Activated CD4-positive, alpha-beta T cell treated with anti-CD3 and anti-CD28 coated beads for 36 hours (primary cell): ENCODE measurements around the gene TNFRSF19. TPM values are rescaled to one million over a fixed set of nuclear protein-coding genes. Genes with fewer than 3 reads are reported as not detected.

Source experiments
- ATAC-seq: fragments of 200-7000 bp; cut with Tn5 transposase; one replicate; pipeline ENCODE4 v1.10.0; 2021; ENCODE audit warnings: mild to moderate bottlenecking, moderate library complexity
- CTCF ChIA-PET: fragments of 350-600 bp; sonication (Branson Sonifier 250); formaldehyde crosslinking; loops from one replicate; lab custom pipeline; 2021; ENCODE audit warnings: antibody characterized with exemption; lab: Charles Lee
- POLR2A ChIA-PET: fragments of 350-600 bp; sonication (Branson Sonifier 250); formaldehyde crosslinking; loops from one replicate; lab custom pipeline; 2021; ENCODE audit warnings: antibody characterized with exemption, inconsistent platforms; lab: Charles Lee
- DNase-seq: peaks from one replicate; pipeline ENCODE4 v3.0.0-alpha.2; 2020
- H3K27ac Mint-ChIP-seq: one replicate; pipeline ENCODE4 v1.8.0; 2021; ENCODE audit warnings: mixed read lengths
- H3K27me3 Mint-ChIP-seq: one replicate; pipeline ENCODE4 v1.8.0; 2021; ENCODE audit warnings: mixed read lengths
- H3K36me3 Mint-ChIP-seq: one replicate; pipeline ENCODE4 v1.8.0; 2021; ENCODE audit warnings: low read depth, mixed read lengths
- H3K4me1 Mint-ChIP-seq: one replicate; pipeline ENCODE4 v1.8.0; 2021; ENCODE audit warnings: mixed read lengths
- H3K4me3 Mint-ChIP-seq: one replicate; pipeline ENCODE4 v1.8.0; 2021; ENCODE audit warnings: mild to moderate bottlenecking, moderate library complexity, mixed read lengths
- H3K9me3 Mint-ChIP-seq: one replicate; pipeline ENCODE4 v1.8.0; 2021; ENCODE audit warnings: low read depth, mixed read lengths
- intact Hi-C, 2 experiments: fragments of 100-400 bp; cut with DNase I in 1 of 2; cut with micrococcal nuclease in 1 of 2; formaldehyde crosslinking; loops; one replicate each; pipeline versions ENCODE4 v1.14.2 to v1.15.1; 2022 to 2024; cut with DNase I, micrococcal nuclease
- total RNA-seq, 2 experiments: library from RNA; stranded (reverse); gene quantifications; one replicate each; pipeline ENCODE4 v1.2.3, GENCODE V29; 2021

Gene TNFRSF19
- total RNA-seq, 2 experiments from 2014 or later = not detected

DNA sequence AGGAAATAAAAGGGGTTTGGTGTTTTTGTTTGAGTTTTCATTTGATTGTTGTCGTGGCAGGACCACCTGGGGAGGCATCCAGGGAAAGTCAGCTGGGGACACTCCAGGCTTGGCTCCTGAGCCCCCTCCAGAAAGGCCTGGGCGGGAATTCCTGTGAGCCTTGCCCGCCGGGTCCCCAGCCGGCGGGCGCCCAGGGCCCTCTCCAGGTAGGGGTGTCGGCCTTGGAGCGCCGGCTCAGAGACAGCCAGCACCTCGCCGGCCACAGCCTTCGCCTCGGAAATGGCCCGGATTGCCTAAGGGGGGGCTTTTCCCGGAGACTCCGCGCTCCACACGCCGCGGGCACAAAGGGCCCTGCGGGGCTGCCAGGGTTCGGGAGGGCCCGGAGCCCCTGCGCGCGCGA, 125.0 kb downstream of the TNFRSF19 start:
- CTCF ChIA-PET = no interaction called here
- no peak for ATAC-seq
- no peak overlapping the region for H3K27ac Mint-ChIP-seq
- intact Hi-C loops = no loop called here
- DNase-seq = no peak
- no peaks in the 10 kb centered on the region for H3K9me3 Mint-ChIP-seq
- POLR2A ChIA-PET = no interaction called here
- H3K27me3 Mint-ChIP-seq = no peaks in the 10 kb centered on the region
- no peak overlapping the region for H3K4me3 Mint-ChIP-seq
- H3K36me3 Mint-ChIP-seq = no peaks in the 10 kb centered on the region
- peaks cover 15% of the 10 kb centered on the region for H3K4me1 Mint-ChIP-seq

DNA sequence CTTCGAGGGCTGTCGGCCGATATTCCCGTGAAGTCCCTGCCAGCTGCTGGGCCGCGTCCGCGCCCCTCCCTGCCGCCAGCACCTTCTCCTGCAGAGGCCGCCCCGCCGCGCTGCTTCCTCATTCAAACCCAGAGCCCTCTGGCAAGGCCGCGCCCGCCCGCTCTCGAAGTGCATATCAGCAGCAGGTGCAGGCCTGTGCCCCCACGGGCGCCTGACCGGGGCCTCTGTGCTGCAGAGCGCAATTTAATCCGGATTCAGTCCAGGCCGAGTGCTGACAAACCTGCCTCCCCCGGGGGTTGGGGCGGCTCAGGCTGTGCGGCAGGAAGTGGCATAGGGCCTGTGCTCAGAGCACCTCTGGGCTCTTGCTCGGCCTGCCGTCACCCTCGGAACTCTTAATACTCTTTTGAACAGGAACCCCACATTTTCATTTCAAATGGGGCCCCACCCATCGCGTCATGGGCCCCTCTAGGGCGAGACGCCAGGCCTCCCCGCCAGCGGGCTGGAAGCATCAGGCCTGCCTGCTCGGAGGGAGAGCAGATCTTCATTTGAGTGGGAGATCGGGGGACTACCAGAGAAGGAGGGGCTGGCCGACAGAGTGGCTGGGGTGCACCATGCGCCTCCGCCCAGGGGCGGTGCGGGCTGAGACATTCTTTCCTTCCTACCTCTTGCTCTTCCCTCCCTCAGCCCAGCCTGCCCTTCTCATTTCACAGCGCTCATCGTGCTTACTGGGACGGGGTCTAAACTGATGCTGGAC, 125.7 kb downstream of the TNFRSF19 start:
- H3K4me3 Mint-ChIP-seq = peak overlapping the region; percentile 45
- H3K9me3 Mint-ChIP-seq = no peaks in the 10 kb centered on the region
- ATAC-seq = peak; percentile 95
- H3K4me1 Mint-ChIP-seq = peaks cover 15% of the 10 kb centered on the region
- peak; percentile 73 for DNase-seq
- H3K27me3 Mint-ChIP-seq = no peaks in the 10 kb centered on the region
- ChIA-PET POLR2A (no interaction called here), CTCF (no interaction called here)
- H3K36me3 Mint-ChIP-seq = no peaks in the 10 kb centered on the region
- peak overlapping the region; percentile 87 for H3K27ac Mint-ChIP-seq
- intact Hi-C loops = no loop called here

DNA sequence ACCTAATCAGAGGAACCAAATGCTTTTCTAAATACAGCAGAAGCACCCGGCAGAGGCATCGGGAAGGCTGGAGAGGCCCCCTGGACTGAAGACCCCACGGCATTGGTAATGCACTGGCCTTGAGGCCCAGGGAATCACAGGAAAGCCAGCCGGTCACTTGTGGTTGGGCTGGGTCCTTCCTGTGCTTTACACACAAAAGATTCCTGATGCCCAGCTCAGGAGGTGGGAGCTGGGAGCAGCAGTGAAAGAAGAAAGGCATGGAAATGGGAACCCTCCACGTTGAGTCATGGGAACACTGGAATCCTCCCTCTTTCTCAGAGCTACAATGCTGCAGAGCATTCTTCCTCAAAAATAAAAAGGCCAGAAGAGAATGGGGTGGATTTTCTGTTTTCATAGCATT, 126.4 kb downstream of the TNFRSF19 start:
- DNase-seq (no peak), ATAC-seq (no peak)
- Mint-ChIP-seq H3K36me3 (no peaks in the 10 kb centered on the region), H3K9me3 (no peaks in the 10 kb centered on the region), H3K4me3 (no peak overlapping the region), H3K4me1 (peaks cover 15% of the 10 kb centered on the region), H3K27ac (no peak overlapping the region), H3K27me3 (no peaks in the 10 kb centered on the region)
- ChIA-PET POLR2A (no interaction called here), CTCF (no interaction called here)
- intact Hi-C loops = no loop called here

DNA sequence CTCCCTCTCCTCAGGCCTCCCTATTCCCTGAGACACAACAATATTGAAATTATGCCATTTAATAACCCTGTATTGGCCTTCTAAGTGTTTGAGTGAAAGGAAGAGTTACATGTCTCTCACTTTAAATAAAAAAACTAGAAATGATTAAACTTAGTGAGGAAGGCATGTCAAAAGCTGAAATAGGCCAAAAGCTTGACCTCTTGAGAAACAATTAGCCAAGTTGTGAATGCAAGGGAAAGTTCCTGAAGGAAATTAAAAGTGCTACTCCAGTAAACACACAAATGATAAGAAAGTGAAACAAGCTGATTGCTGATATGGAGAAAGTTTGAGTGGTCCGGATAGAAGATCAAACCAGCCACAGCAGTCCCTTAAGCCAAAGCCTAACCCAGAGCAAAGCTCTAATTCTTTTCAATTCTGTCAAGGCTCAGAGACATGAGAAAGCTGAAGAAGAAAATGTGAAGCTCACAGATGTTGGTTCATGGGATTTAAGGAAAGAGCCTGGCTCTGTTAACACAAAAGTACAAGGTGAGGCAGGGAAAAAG, 127.6 kb downstream of the TNFRSF19 start:
- intact Hi-C loops = no loop called here
- H3K27ac Mint-ChIP-seq = no peak overlapping the region
- no peak overlapping the region for H3K4me3 Mint-ChIP-seq
- no peak for DNase-seq
- POLR2A ChIA-PET = no interaction called here
- no peaks in the 10 kb centered on the region for H3K9me3 Mint-ChIP-seq
- H3K27me3 Mint-ChIP-seq = no peaks in the 10 kb centered on the region
- ATAC-seq = no peak
- H3K4me1 Mint-ChIP-seq = peaks cover 15% of the 10 kb centered on the region
- H3K36me3 Mint-ChIP-seq = no peaks in the 10 kb centered on the region
- CTCF ChIA-PET = interaction anchor here (1.3 to 1.7 kb wide), 3 partner anchors 11 to 185 kb away, joined by 3 to 6 read pairs (median 4); no protein-coding TSS in a partner anchor

DNA sequence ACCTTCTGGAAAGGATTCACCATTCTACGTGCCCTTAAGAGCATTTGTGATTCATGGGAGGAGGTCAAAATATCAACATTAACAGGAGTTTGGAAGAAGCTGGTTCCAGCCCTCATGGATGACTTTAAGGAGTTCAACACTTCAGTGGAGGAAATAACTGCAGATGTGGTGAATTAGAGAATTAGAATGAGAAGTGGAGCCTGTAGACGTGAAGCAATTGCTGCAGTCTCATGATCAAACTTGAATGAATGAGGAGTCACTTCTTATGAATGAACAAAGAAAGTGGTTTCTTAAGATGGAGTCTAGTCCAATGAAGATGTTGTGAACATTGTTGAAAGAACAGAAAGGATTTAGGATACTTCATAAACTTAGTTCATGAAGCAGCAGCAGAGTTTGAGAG, 129.1 kb downstream of the TNFRSF19 start:
- H3K4me1 Mint-ChIP-seq = peaks cover 15% of the 10 kb centered on the region
- intact Hi-C loops = no loop called here
- ChIA-PET POLR2A (no interaction called here), CTCF (interaction anchor here (1.3 kb wide), 1 partner anchor 186 kb away, joined by 4 read pairs; no protein-coding TSS in a partner anchor)
- H3K9me3 Mint-ChIP-seq = no peaks in the 10 kb centered on the region
- H3K4me3 Mint-ChIP-seq = no peak overlapping the region
- no peaks in the 10 kb centered on the region for H3K27me3 Mint-ChIP-seq
- no peak overlapping the region for H3K27ac Mint-ChIP-seq
- ATAC-seq = no peak
- no peaks in the 10 kb centered on the region for H3K36me3 Mint-ChIP-seq
- DNase-seq = no peak

DNA sequence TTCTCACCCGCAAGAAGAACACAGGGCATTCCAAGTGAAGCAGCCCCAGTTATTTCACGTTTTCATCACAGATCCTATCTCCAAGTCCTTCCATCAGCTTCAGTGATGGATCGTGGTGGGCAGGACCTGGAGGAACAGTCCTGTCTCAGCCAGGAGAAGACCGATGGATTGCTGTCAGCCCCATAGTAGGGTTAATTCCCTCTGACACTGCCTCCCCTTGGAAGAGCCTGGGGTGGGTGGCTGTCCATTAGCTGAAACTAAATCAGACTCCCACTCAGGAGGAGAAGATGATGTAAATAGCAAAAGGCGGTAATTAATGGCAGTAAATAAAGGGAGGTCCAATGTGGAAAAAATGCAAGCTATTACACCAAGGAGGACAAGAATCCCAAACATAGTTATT, 131.0 kb downstream of the TNFRSF19 start:
- intact Hi-C loops = no loop called here
- ATAC-seq (no peak), DNase-seq (no peak)
- CTCF ChIA-PET = interaction anchor here (0.7 kb wide), 1 partner anchor 1664 kb away, joined by 5 read pairs; no protein-coding TSS in a partner anchor
- POLR2A ChIA-PET = no interaction called here
- H3K4me3 Mint-ChIP-seq = no peak overlapping the region
- no peaks in the 10 kb centered on the region for H3K9me3 Mint-ChIP-seq
- no peaks in the 10 kb centered on the region for H3K36me3 Mint-ChIP-seq
- no peaks in the 10 kb centered on the region for H3K27me3 Mint-ChIP-seq
- no peak overlapping the region for H3K27ac Mint-ChIP-seq
- peaks cover 7% of the 10 kb centered on the region for H3K4me1 Mint-ChIP-seq

DNA sequence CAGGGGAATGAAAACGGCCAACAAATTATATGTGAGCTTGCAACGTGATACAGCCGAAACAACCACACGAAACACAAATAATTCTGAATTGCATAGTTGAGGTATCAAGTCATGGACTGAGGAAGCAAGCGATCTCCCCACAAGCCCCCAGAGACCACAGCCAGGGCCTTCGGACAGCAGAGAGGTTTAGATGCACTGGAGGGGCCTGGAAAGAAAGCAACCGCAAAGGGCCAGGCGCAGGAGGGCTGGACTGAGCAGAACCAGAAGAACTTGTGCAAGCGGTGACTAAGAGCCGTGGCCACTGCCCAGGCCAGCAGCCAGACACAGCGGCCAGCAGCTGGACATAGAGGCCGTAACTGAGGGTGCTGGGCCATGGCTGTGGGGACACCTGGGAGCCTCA, 131.4 kb downstream of the TNFRSF19 start:
- DNase-seq = no peak
- Mint-ChIP-seq H3K9me3 (no peaks in the 10 kb centered on the region), H3K4me1 (peaks cover 3% of the 10 kb centered on the region), H3K27ac (no peak overlapping the region), H3K27me3 (no peaks in the 10 kb centered on the region), H3K36me3 (no peaks in the 10 kb centered on the region), H3K4me3 (no peak overlapping the region)
- POLR2A ChIA-PET = no interaction called here
- intact Hi-C loops = no loop called here
- ATAC-seq = no peak
- CTCF ChIA-PET = interaction anchor here (0.7 kb wide), 1 partner anchor 1665 kb away, joined by 5 read pairs; no protein-coding TSS in a partner anchor

DNA sequence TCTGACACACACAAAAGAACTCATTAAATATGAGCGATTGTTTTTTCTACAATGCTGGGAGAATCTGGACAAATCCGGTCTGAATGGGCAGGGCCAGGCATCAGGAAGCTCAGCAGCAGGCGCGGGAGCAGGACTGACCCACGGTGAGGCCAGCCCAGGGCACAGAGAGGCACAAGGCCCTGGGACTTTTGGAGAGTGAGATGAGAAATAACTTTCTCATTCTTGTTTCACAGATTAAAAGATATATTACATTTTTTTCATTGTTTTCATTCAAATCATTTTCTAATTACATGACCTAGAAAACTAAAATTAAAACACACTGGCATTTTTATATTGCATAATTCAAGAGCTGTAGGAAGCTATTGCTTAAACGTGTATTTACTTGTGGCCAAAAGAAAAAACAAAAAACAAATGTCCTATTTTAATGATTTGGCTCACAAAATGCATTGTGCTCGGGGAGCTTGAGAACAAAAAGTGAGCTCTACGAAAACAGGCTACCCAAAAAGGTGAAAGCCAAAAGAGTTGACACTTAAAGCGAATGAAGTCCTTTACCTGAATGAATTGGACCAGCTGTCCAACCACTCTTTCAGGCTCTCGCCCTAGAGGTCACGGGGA, 133.1 kb downstream of the TNFRSF19 start:
- intact Hi-C loops = no loop called here
- DNase-seq (no peak), ATAC-seq (no peak)
- Mint-ChIP-seq H3K27me3 (no peaks in the 10 kb centered on the region), H3K4me3 (no peak overlapping the region), H3K4me1 (no peaks in the 10 kb centered on the region), H3K36me3 (no peaks in the 10 kb centered on the region), H3K27ac (no peak overlapping the region), H3K9me3 (no peaks in the 10 kb centered on the region)
- CTCF ChIA-PET = interaction anchor here (0.6 kb wide), 1 partner anchor 479 kb away, joined by 3 read pairs; no protein-coding TSS in a partner anchor
- POLR2A ChIA-PET = no interaction called here

DNA sequence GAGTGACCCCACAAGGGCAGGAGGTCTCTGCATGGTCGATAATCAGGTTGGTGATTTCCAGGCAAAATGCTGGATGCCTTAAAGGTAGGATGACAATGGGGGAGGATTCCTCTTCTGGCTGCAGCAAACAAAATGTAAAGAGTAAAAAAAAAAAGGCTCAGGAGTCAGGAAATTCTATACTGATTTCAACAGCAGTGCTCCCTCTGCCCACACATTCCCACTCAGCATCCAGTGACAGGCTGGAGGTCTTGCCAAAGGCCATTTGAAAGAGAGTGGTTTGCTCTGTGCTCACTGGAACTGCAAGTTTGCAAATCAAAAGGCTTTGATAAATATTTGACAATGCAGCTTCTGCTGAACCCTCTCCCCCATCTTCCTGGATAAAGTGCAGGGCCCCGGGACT, 135.4 kb downstream of the TNFRSF19 start:
- ATAC-seq (no peak), DNase-seq (no peak)
- POLR2A ChIA-PET = no interaction called here
- Mint-ChIP-seq H3K27ac (no peak overlapping the region), H3K27me3 (no peaks in the 10 kb centered on the region), H3K4me3 (no peak overlapping the region), H3K9me3 (no peaks in the 10 kb centered on the region), H3K4me1 (no peaks in the 10 kb centered on the region), H3K36me3 (no peaks in the 10 kb centered on the region)
- intact Hi-C loops = loop anchor here in 1 of 2 experiments (5.0 kb wide), 1 partner anchor 238 kb away; no protein-coding TSS in a partner anchor
- CTCF ChIA-PET = no interaction called here

DNA sequence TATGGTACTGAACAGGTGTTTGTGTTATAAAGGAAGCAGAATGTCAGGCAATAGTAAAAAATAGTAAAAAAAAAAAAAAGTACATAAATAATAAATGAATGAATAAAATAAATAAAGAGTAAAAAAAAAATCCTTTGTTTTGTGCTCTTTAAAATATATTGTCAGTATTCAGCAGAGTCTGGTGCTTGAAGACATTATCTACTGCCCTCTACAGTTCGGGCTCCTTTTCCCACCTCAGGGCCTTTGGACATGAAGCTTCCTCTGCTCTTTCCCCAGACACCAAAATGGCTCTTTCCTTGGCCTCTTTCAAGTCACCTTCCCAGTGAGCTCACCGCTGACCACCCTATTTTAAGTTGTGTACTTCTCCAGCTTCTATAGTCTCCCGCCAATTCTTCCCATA, 137.5 kb downstream of the TNFRSF19 start:
- ChIA-PET POLR2A (no interaction called here), CTCF (interaction anchor here (0.7 to 2.4 kb wide), 5 partner anchors 10 to 156 kb away, joined by 3 to 8 read pairs (median 3); no protein-coding TSS in a partner anchor)
- intact Hi-C loops = loop anchor here in 1 of 2 experiments (5.0 kb wide), 1 partner anchor 240 kb away; no protein-coding TSS in a partner anchor
- ATAC-seq (no peak), DNase-seq (peak; percentile 20)
- no peaks in the 10 kb centered on the region for H3K4me1 Mint-ChIP-seq
- H3K4me3 Mint-ChIP-seq = no peak overlapping the region
- no peaks in the 10 kb centered on the region for H3K27me3 Mint-ChIP-seq
- peaks cover 2% of the 10 kb centered on the region for H3K9me3 Mint-ChIP-seq
- H3K27ac Mint-ChIP-seq = no peak overlapping the region
- H3K36me3 Mint-ChIP-seq = no peaks in the 10 kb centered on the region

DNA sequence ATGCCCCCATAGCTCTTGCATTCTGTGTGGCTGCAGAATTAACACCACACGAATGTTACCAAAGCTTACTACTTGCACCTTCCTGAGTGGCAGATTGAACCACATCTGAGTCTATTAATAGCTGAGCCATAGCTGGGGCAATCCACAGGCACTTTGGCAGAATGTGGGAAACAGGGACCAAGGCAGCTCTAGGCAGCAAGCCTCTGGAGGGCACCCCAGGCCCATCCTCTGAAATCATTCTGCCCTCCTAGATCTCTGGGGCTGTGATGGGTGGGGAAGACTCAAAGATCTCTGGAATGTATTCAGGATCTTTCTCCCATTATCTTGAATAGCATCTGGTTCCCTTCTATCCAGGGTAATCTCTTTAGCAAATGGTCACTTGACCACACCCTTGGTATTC, 139.3 kb downstream of the TNFRSF19 start:
- H3K4me1 Mint-ChIP-seq = no peaks in the 10 kb centered on the region
- no peak for ATAC-seq
- H3K27ac Mint-ChIP-seq = no peak overlapping the region
- intact Hi-C loops = loop anchor here in 1 of 2 experiments (5.0 kb wide), 1 partner anchor 242 kb away; no protein-coding TSS in a partner anchor
- H3K9me3 Mint-ChIP-seq = peaks cover 2% of the 10 kb centered on the region
- no peak for DNase-seq
- CTCF ChIA-PET = interaction anchor here (2.4 kb wide), 1 partner anchor 9 kb away, joined by 8 read pairs; no protein-coding TSS in a partner anchor
- H3K4me3 Mint-ChIP-seq = no peak overlapping the region
- peaks cover 3% of the 10 kb centered on the region for H3K27me3 Mint-ChIP-seq
- POLR2A ChIA-PET = no interaction called here
- H3K36me3 Mint-ChIP-seq = no peaks in the 10 kb centered on the region
